ENCODE measurements around the gene ZNF593. TPM values are rescaled to one million over a fixed set of nuclear protein-coding genes. Genes with fewer than 3 reads are reported as not detected.

Gene ZNF593
- 18.7 TPM for total RNA-seq

GRCh38 chr1:26169669-26170471 lies at the start of gene ZNF593:
Gene ZNF593, plus strand, starts transcription at chr1:26169908. Its CDS starts 76 bp downstream, at chr1:26169984.
- H3K27ac ChIP-seq = peak within 1 kb of the TSS; percentile 60
- H3K36me3 ChIP-seq = no peaks in the 10 kb centered on the region
- peak within 1 kb of the TSS; percentile 70 to 96 for H3K4me3 ChIP-seq
- no peaks in the 10 kb centered on the region for H3K9me3 ChIP-seq
- no peak for DNase-seq (ENCODE audit: extremely low spot score in 2 of 2)
- H3K27me3 ChIP-seq = no peaks in the 10 kb centered on the region
- TF ChIP-seq POLR2AphosphoS5 (IDR thresholded peaks at IDR 0.05; ENCODE audit: insufficient read depth in 1 of 2, low read depth in 1 of 2) = peak; percentile 75 to 85
- TF ChIP-seq POLR2A (IDR thresholded peaks at IDR 0.05) = no peak
- peak; percentile 73 to 90 (median 87) for TF ChIP-seq CTCF (IDR thresholded peaks at IDR 0.05)
- intact Hi-C loops (cut with DNase I) = loop anchor here (10.0 kb wide), 1 partner anchor 135 kb away; no protein-coding TSS in a partner anchor
- peaks cover 17% of the 10 kb centered on the region for H3K4me1 ChIP-seq

- H3K27me3 ChIP-seq = no peaks in the 10 kb centered on the region
- H3K4me3 ChIP-seq = no peak overlapping the region
- H3K36me3 ChIP-seq = peaks cover 0 to 20% of the 10 kb centered on the region in 2 donors
- no peak for DNase-seq (ENCODE audit: extremely low spot score in 2 of 2)
- no peak overlapping the region for H3K27ac ChIP-seq
- H3K4me1 ChIP-seq = peaks cover 21% of the 10 kb centered on the region
- intact Hi-C loops (cut with DNase I) = no loop called here
- TF ChIP-seq CTCF (IDR thresholded peaks at IDR 0.05) (no peak), POLR2A (IDR thresholded peaks at IDR 0.05) (no peak)
- no peaks in the 10 kb centered on the region for H3K9me3 ChIP-seq
Measured at GRCh38 chr1:26121854-26122773, 47.6 kb upstream of the ZNF593 start.

GRCh38 chr1:26122988-26123973 lies 46.4 kb upstream of the ZNF593 start:
- H3K4me3 ChIP-seq = no peak overlapping the region
- H3K36me3 ChIP-seq = peaks cover 0 to 9% of the 10 kb centered on the region in 2 donors
- H3K27me3 ChIP-seq = no peaks in the 10 kb centered on the region
- intact Hi-C loops (cut with DNase I) = no loop called here
- H3K4me1 ChIP-seq = peaks cover 32% of the 10 kb centered on the region
- H3K27ac ChIP-seq = peak overlapping the region; percentile 40
- DNase-seq (ENCODE audit: extremely low spot score in 2 of 2) = no peak
- peak in 1 of 2 donors; percentile 66 for TF ChIP-seq POLR2AphosphoS5 (IDR thresholded peaks at IDR 0.05; ENCODE audit: insufficient read depth in 1 of 2, low read depth in 1 of 2)
- no peak for TF ChIP-seq CTCF (IDR thresholded peaks at IDR 0.05)
- no peak for TF ChIP-seq POLR2A (IDR thresholded peaks at IDR 0.05)
- no peaks in the 10 kb centered on the region for H3K9me3 ChIP-seq

- Histone ChIP-seq H3K36me3 (no peaks in the 10 kb centered on the region), H3K27me3 (no peaks in the 10 kb centered on the region), H3K27ac (no peak overlapping the region), H3K4me1 (peaks cover 32% of the 10 kb centered on the region), H3K9me3 (no peaks in the 10 kb centered on the region), H3K4me3 (no peak overlapping the region)
- TF ChIP-seq CTCF (IDR thresholded peaks at IDR 0.05) (no peak), POLR2AphosphoS5 (IDR thresholded peaks at IDR 0.05; ENCODE audit: insufficient read depth in 1 of 2, low read depth in 1 of 2) (no peak), POLR2A (IDR thresholded peaks at IDR 0.05) (no peak)
- intact Hi-C loops (cut with DNase I) = no loop called here
- DNase-seq (ENCODE audit: extremely low spot score in 2 of 2) = no peak
Measured at GRCh38 chr1:26124418-26125331, 45.0 kb upstream of the ZNF593 start.

Data from vagina (tissue), 2 donors.